Measurements from ENCODE around the gene ERVH48-1. TPM values are rescaled to one million over a fixed set of nuclear protein-coding genes. Genes with fewer than 3 reads are reported as not detected.
A peak's percentile ranks its signal among the peaks of the same experiment; 100 is the strongest.

The ERVH48-1 gene
- total and polyA plus RNA-seq, 2 of the 8 experiments (the other 6 are each of a cell fraction or from before 2014, with no cell fraction given) = 4.2 to 17.7 TPM

DNA sequence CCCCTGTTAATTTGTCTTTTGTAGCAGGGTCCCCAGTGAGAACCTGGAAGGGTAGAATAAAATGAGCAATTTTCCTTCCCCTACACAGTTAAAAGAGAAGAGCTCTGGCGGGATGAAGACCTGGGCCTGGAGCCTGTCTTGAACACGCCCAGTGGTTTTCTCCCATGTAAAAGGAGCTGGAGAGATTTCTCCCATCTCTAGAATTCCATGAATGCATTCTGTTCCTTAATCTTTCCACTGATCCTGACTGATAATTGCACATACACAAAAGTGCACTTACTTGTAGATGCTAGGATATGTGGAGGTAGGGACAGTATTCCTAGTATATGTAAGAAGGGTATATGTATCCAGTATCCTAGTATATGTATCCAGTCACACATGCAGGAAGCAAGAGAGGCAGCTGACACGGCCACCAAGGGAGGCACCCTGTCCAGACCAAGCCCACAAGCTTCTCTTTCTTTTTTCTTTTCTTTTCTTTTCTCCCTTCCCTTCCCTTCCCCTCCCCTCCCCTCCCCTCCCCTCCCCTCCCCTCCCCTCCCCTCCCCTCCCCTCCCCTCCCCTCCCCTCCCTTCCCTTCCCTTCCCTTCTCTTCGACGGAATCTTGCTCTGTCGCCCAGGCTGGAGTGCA is 37.1 kb upstream of the ERVH48-1 start:
- Histone ChIP-seq H3K36me3 (ENCODE audit: control insufficient read depth in 2 of 4, insufficient read depth in 4 of 4, low read length in 3 of 4) (no peaks in the 10 kb centered on the region), H2BK12ac (ENCODE audit: low read depth, low read length) (no peak overlapping the region), H3K56ac (replicated peaks; ENCODE audit: insufficient read length, low read depth, low read length) (no peak overlapping the region), H3K27me3 (replicated peaks in 1 of 4; ENCODE audit: control insufficient read depth in 3 of 4, extremely low read depth in 1 of 4, insufficient read depth in 3 of 4, low read length in 3 of 4) (no peaks in the 10 kb centered on the region), H2AFZ (ENCODE audit: low read length) (no peak overlapping the region), H3K4me1 (replicated peaks in 1 of 4; ENCODE audit: control insufficient read depth in 3 of 4, insufficient read depth in 4 of 4, low read length in 3 of 4) (peaks cover 4 to 13% (median 6%) of the 10 kb centered on the region in 4 experiments; a peak in 5 of 7 replicates), H3K79me2 (ENCODE audit: control insufficient read depth in 1 of 2, insufficient read depth in 2 of 2, low read length in 2 of 2) (no peaks in the 10 kb centered on the region), H2BK5ac (ENCODE audit: low read depth, low read length) (peak overlapping the region; percentile 99; the same call in 1 of the 2 replicates), H2AK5ac (ENCODE audit: low read depth, low read length) (no peak overlapping the region), H2BK15ac (ENCODE audit: low read length) (no peak overlapping the region), H2BK20ac (ENCODE audit: low read length) (peak overlapping the region; percentile 95; the same call in 1 of the 2 replicates), H2BK120ac (replicated peaks; ENCODE audit: low read depth, low read length) (peak overlapping the region; percentile 100), H4K5ac (ENCODE audit: insufficient read length, low read depth, low read length) (no peak overlapping the region), H3K14ac (ENCODE audit: insufficient read length) (no peak overlapping the region), H4K91ac (replicated peaks; ENCODE audit: insufficient read length, low read length) (peak overlapping the region; percentile 94), H3K4me3 (ENCODE audit: extremely low read depth in 1 of 4, insufficient read depth in 2 of 4, low read depth in 3 of 4, low read length in 4 of 4) (no peak overlapping the region), H3K23me2 (ENCODE audit: low read depth, low read length) (no peaks in the 10 kb centered on the region), H3K4ac (replicated peaks; ENCODE audit: insufficient read length, low read depth, low read length) (peak overlapping the region; percentile 13), H3K9ac (replicated peaks in 1 of 4; ENCODE audit: extremely low read depth in 1 of 4, low read depth in 3 of 4, low read length in 3 of 4) (no peak overlapping the region), H3K4me2 (ENCODE audit: insufficient read depth in 1 of 2, low read depth in 2 of 2, low read length in 2 of 2) (no peak overlapping the region), H3K27ac (ENCODE audit: low read depth, low read length) (no peak overlapping the region), H4K20me1 (replicated peaks in 1 of 2; ENCODE audit: control insufficient read depth in 1 of 2, insufficient read depth in 2 of 2, low read length in 2 of 2) (no peaks in the 10 kb centered on the region), H3K23ac (ENCODE audit: insufficient read length) (no peak overlapping the region), H3K9me3 (ENCODE audit: insufficient read depth in 2 of 2, low read depth in 1 of 2, low read length in 1 of 2) (no peaks in the 10 kb centered on the region), H4K8ac (ENCODE audit: extremely low read depth, insufficient read depth, low read length) (no peak overlapping the region), H3K79me1 (ENCODE audit: low read depth, low read length) (no peaks in the 10 kb centered on the region), H3K18ac (ENCODE audit: extremely low read depth, low read length) (0 out of 2 replicates have a peak overlapping the region, but pooled peaks have one; percentile 35)
- CTCF ChIA-PET (ENCODE audit: partially characterized antibody) = interaction anchor here (0.6 to 1.2 kb wide), 5 partner anchors 15 to 72 kb away, joined by 3 to 4 read pairs (median 3); no protein-coding TSS in a partner anchor
- DNase-seq (ENCODE audit: low read depth in 1 of 2, low spot score in 2 of 2) (no peak), FAIRE-seq (no peak)
- POLR2A ChIA-PET (ENCODE audit: partially characterized antibody) = interaction anchor here (1.0 to 1.8 kb wide), 6 partner anchors 10 to 50 kb away, joined by 3 to 9 read pairs (median 4); partner anchors contain the start of gene ERVH48-1
- 78% methylated on average over 6 of the region's 6 CpGs; no CpG with 5 or more reads in 1 of the 2 experiments for WGBS, 2 experiments (ENCODE audit: extremely low coverage in 1 of 2, insufficient coverage in 1 of 2, insufficient read length in 1 of 2, insufficient replicate concordance in 2 of 2, low coverage in 1 of 2, low lambda C conversion rate in 2 of 2, missing lambda C conversion rate in 1 of 2)
- TF ChIP-seq CBX5 (IDR thresholded peaks at IDR 0.05; ENCODE audit: low read depth, low read length) = no peak
- no peak for TF ChIP-seq SP2 (IDR thresholded peaks at IDR 0.05; ENCODE audit: low read length)
- TF ChIP-seq SP1 (IDR thresholded peaks at IDR 0.05; ENCODE audit: low read depth, low read length) = no peak
- TF ChIP-seq CHD2 (IDR thresholded peaks at IDR 0.05; ENCODE audit: low read length) = no peak
